PC-9 (cell line): ENCODE data around the gene SFI1.

Experiments
- CTCF ChIP-seq: fragments of 200-600 bp; sonication (generic); conservative IDR thresholded peaks from 2 replicates; pipeline ENCODE4 v1.6.1; 2017; ENCODE audit warnings: mixed run types, antibody characterized with exemption, mild to moderate bottlenecking, moderate library complexity
- EZH2 ChIP-seq: fragments of 200-600 bp; sonication (generic); IDR thresholded peaks from 2 replicates; pipeline ENCODE4 v1.8.0; 2017; ENCODE audit warnings: antibody characterized with exemption, low read depth

GRCh38 chr22:31533374-31533773, 37.0 kb downstream of the SFI1 start:
- no peak for TF ChIP-seq CTCF
- TF ChIP-seq EZH2 = no peak
